HG02884 (cell line): ENCODE measurements around the gene MTMR8.
"Not testable (repeated sequence)": the region's sequence is repeated elsewhere in the genome, so short reads cannot be mapped to it uniquely, and the experiment has no call there.

Experiments used
- ATAC-seq: cut with Tn5 transposase; IDR thresholded peaks from one replicate; pipeline ENCODE4 v1.9.1; 2021; ENCODE audit warnings: mild to moderate bottlenecking, moderate library complexity; ENCODE audit not compliant: unreplicated experiment

Gene MTMR8

DNA sequence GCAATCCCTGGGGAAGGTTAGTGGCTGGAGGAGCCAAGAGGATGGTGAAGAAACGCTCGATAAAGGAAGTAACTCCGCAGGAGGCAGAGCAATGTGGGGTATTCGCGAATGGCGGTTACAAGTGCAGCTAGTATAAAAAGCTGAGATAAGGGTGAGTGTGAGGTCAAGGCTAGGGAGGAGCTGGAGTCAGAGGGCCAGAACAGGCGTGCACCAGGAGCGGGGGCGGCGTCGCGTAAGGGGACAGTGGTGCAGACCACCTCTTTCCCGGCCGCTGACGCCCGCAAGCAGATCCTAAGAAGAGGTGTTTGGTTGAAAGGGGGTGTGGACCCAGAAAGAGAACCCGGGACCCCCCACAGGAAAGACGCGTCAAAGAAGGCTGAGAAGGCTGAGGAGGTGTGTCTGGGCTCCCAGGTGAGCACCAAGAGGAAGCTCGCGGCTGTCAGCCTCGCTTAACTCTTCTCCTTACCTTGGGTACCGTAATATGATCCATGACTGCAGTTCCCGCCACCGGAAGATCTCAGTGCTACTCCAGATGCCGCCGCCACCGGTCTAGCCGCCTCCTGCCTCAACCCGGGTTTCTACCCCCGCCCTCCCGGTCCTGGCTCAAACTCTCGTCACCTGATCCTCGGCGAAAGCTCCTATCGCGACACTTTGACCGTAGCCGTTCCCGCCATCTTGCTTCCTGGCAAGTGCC lies at the start of gene MTMR8:
Gene MTMR8, minus strand, starts transcription at position 579 of the 694 bp plus-strand sequence. Its CDS starts 89 bp downstream, at position 490.
- ATAC-seq: peak; percentile 95

DNA sequence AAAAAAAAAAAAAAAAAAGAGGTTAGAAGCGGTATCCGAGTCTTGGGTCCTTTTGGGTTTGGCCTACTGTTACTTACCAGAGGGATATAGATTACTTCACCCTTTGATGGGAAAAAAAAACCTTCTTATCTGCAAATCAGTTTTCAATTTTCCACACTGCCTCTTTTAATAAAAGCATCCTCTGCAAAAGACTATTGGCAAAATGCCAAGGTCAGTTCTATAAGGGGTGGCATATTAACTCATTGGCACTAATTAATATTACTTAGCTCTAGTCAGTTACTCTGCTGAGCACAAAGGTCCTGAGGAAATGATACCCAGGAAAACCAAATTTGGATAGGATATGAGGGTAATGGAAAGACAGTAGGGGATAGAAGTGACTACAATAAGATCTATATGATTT lies 44.3 kb upstream of the MTMR8 start:
- no peak for ATAC-seq

DNA sequence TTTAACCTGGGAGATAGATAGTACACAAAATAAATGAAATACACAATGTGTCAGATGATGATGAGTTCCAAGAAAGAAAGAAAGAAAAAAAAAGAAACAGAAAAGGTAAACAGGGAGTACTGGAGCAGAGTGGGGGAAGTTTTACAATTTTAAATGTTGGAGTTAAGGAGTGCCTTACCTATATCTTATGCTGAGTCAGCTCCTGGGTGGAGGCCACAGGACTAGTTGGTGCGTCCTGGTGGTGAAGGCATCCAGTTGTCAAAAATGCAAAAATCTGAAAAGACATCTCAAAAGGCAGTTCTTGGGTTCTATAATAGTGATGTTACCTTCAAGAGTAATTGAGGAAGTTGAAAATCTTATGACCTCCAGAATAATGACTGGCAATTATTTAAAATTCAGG lies 42.4 kb upstream of the MTMR8 start:
- no peak for ATAC-seq

DNA sequence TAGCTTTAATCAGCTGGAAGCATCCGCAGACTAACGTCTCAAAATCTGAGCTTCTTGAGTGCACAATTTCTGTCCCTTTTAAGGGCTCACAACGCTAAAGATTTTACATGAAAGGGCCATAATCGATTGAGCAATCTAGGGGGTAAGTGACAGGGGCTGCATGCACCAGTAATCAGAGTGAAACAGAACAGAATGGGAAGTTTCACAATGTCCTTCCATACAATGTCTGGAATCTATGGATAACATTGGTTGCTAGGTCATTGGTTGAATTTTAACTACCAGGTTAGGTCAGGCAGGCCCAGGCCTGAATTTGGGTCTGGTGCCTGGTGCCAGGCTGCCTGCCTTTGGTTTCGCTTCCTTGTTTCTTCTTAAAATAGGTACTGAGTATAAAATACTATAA lies 42.0 kb upstream of the MTMR8 start:
- ATAC-seq: no peak

DNA sequence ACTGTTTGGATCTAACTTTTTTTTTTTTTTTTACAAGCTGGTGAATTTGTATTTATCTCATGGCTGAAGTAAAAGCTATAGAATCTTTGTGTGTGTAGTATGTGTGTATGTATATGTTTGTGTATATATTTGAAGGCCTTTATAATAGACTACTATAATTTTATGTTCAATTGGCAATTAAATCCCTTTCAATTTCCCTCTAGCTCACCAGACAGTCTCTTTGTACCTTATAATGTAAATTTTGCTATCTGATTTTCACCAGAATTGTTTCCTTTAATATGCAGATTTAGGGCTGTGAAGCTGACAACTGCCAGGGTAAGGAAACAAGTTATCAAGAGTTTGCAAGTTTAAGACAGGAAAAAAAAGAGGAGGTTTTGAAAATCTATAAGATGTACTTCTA lies 33.1 kb upstream of the MTMR8 start:
- no peak for ATAC-seq

DNA sequence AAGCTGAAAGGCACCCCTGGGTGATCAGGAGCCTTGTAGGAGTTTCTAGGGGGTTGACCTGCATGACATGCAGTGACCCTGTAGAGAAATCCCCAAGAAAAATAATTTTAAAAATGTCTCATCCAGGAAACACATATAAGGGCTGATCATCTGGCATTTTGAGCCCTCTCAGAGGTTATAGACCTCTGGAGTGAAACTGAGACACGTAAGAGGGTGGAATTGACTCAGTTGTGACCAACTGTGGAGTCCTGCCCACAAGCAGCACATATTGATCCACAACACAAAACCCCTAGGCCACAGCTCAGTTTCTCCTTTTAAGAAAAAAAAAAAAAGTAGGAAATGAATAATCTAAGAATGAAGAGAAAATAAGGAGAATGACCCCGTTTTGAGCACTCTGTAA lies 32.5 kb upstream of the MTMR8 start:
- ATAC-seq: peak; percentile 98

DNA sequence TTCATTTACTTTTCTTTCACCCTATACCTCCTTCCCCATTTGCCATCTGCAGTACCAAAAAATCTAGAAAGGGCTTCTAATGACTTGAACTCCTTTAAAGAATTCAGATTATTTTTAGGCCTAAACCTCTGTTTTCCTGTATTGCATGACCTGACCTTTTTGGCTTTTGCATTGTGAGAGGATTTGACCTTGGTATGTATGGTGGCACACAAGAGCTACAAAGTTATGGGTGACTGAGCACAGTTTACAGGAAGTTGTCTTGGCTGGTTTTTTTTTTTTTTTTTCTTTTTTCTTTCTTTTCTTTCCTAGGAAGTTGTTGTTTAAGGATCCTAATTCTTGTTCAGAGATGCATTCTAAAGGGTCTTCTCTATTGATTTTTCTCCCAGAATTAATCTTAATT lies 32.0 kb upstream of the MTMR8 start:
- ATAC-seq: no peak

DNA sequence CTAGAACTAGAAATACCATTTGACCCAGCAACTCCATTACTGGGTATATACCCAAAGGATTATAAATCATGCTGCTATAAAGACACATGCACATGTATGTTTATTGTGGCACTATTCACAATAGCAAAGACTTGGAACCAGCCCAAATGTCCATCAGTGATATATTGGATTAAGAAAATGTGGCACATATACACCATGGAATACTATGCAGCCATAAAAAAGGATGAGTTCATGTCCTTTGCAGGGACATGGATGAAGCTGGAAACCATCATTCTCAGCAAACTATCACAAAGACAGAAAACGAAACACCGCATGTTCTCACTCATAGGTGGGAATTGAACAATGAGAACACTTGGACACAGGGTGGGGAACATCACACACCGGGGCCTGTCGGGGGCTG lies 14.5 kb upstream of the MTMR8 start:
- ATAC-seq: not testable (repeated sequence)

DNA sequence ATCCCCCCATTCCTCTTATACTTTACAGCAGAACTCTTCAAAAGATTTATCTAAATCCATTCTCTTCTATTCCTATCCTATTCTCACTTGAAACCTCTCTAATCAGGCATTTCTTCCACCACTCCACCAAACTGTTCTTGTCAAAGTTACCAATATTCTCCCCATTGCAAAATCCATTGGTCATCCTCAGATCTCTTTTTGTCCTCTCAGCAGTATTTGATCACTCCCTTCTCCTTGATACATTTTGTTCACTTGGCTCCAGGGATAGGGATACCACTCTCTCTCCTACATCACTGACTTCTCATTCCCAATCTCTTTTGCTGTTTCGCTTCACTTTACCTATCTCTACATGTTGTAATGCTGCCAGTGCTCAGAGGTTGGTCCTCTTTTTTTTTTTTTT lies 2.8 kb upstream of the MTMR8 start:
- no peak for ATAC-seq

DNA sequence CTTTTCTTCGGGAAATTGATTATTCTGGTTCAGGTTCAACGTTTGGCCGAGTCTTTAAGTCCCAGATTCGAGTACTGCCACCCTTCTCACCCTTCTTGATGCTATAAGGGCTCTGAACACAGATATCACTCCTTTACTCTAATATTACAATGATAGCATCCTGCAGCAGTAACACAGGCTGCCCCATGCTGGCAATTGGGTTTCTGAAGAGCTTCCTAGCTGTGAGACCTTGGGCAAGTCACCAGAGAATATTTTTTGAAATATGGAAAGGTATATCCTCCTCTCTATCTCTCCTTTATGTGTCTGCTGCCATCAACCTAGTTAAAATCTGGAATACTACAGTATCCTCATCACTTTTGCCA lies 297 bp upstream of the MTMR8 start:
- ATAC-seq: peak; percentile 22

DNA sequence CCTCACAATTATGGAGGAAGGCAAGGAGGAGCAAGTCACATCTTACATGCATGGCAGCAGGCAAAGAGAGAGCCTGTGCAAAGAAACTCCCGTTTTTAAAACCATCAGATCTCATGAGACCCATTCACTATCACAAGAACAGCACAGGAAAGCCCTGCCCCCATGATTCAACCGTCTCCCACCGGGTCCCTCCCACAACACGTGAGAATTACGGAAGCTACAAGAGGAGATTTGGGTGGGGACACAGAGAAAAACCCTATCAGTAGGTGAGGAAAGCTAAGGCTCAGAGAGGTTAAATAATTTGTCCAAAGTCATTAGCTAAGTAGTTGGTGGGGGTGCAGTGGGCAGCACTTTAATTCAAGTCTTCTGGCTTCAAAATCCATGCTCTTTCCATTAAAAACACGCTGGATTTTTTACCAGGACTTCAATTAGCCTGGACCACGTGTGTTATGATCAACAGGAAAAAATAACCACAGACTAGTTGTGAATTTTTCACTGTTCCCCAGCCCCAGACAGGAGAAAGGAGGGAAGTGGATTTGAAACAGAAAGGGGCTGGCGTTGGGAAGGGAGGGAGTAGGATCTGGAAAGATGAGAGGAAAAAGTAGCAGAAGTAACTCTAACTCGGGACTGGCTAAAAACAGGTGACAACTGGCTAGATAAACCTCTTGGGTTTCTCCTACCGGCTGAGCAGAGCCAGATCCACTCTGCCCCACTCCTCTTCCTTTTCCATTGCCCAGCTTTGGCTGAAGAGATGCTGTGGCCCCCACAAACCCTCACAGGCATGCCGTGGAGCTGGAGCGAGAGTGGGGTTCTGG lies 986 bp downstream of the MTMR8 start:
- peak; percentile 18 for ATAC-seq

DNA sequence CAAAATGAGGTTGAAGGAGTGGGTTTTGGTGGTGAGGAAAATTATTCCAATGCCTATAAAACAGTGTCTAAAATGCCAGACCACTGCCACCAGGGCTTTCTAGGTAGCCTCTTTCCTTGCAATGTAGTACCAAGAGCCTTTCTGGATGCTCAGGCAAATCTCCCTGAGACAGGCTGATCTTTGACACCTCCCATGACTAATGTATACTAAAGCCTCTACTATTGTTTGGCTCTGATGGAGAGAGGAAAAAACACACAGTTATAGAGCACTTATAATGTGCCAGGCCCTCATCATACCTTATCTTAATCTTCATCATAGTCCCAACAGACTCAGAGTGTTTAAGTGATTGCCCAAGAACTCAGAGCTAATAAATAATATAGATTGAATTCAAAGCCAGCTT lies 5.8 kb downstream of the MTMR8 start:
- ATAC-seq: no peak

DNA sequence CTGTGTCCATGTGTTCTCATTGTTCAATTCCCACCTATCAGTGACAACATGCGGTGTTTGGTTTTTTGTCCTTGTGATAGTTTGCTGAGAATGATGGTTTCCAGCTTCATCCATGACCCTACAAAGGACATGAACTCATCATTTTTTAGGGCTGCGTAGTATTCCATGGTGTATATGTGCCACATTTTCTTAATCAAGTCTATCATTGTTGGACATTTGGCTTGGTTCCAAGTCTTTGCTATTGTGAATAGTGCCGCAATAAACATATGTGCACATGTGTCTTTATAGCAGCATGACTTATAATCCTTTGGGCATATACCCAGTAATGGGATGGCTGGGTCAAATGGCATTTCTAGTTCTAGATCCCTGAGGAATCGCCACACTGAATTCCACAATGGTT lies 14.5 kb downstream of the MTMR8 start:
- ATAC-seq: not testable (repeated sequence)

DNA sequence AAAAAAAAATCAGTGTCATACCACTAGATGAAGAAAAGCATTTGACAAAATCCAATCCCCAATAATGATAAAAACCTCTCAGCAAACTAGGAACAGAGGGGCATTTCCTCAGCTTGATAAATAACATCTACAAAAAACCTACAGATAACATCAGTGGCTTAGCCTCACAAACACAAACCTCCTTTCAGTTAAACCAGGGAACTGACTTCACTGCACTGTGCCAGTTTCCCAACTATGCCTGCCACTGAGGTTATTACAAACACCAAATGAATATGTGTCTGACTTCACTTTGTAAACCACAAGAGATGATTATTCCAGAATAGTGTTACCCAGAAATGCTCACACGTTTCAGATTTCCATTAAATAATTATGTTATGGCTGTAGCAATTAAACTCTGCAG lies 15.3 kb downstream of the MTMR8 start:
- ATAC-seq: no peak

DNA sequence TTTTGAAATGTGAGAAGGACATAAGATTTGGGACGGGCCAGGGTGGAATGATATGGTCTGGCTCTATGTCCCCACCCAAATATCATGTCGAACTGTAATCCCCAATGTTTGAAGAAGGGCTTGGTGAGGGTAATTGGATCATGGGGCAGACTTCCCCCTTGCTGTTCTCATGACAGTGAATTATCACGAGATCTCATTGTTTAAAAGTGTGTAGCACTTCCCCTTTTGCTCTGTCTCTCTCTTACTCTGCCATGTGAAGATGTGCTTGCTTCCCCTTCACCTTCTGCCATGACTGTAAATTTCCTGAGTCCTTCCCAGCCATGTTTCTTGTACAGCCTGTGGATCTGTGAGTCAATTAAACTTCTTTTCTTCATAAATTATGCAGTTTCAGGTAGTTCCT lies 17.5 kb downstream of the MTMR8 start:
- no peak for ATAC-seq

DNA sequence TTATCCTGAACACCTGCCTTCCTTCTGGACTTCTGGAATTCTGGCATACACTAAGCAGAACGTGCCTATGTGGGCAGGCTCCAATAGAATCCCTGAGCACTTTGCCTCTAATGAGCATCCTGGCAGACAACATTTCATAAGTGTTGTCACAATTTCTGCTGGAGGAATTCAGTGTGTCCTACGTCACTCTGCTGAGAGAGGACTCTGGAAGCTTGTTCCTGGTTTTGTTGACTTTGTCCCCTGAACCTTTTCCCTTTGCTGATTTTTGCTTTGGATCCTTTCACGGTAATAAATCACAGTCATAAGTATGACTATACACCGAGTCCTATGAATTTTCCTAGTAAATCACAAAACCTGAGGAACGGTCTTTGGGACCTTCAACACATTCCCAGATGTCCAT lies 43.2 kb downstream of the MTMR8 start:
- ATAC-seq: no peak

DNA sequence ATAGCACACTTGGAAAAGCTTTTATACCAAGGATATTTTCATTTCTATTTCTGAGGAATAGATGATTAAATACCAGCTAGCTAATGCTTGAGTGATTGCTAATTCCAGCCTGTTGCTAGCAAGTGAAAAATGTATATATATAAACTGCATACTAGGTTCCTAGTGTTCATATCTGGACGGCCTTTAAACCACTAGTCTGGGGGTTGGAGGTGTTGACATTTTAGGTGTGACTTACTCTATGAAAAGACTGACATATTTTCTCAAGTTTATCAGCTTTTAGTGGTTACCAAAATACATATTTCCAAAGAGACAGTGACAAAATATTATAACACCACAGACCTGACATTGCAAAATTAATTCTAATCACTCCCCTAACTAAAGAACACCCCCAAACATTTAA lies 44.7 kb downstream of the MTMR8 start:
- no peak for ATAC-seq

DNA sequence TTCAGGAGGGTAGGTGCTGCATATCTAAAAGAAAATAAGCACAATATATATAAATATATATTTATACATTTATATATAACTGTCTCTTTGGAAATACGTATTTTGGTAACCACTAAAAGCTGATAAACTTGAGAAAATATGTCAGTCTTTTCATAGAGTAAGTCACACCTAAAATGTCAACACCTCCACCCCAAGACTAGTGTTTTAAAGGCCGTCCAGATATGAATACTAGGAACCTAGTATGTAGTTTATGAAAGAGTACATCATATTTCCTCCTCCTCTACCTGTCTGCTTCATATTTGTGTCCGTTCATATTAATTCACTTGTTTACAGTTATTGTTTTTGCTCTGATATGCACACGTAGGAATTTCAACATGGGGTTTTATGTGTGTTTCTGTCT lies 45.2 kb downstream of the MTMR8 start:
- no peak for ATAC-seq

DNA sequence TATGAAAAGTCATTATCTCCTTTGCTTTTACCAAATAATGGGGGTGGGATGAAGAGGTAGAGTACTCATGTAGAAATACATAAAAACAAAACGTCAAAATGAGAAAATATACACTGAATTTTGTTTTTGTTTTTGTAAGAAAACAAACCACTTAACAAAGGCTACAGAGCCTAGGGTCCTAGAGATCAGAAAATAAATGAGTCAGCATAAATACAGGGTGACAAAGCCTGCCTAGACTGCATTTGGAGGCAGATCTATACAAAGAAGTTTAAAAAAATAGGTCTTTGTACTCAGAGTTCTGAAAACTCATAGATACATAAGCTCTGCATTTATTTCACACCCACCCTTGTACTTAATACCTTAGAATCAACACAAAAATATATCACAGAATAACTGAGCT lies 52.4 kb downstream of the MTMR8 start:
- no peak for ATAC-seq

DNA sequence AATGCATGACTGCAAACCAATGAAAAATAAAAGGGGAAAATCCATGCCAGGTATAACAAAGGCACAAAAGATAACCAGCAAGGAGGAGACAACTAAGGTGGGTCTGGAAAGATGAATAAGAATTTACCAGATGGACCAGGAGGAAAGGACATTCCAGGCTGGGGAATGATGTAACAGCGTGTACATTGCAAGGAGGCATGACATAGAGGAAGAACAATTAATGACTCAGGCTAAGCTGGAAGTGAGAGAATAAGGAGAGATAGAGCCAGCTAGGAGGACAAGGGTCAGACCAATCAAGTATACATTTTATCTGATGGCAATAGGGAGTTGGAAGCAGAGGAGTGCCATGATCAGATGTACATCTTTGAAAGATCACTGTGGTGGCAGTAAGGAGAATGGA lies 57.0 kb downstream of the MTMR8 start:
- no peak for ATAC-seq

DNA sequence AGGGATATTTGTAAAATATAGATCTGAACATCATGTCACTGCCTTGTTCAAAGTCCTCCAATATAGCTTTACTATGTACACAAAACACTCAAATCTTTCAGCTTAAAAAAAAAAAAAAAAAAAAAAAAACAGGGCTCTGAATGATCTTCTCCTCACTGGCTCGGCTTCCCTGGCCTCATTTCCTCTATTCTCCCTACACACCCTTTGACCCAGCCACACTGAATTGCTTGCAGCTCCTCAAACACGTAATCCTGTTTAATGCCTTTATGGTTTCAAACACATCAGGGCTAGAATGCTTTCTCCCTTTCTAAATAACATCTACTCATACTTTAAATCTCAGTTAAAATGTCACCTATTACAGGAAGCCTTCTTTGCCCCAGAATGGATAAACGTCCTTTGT lies 60.8 kb downstream of the MTMR8 start:
- ATAC-seq: no peak

DNA sequence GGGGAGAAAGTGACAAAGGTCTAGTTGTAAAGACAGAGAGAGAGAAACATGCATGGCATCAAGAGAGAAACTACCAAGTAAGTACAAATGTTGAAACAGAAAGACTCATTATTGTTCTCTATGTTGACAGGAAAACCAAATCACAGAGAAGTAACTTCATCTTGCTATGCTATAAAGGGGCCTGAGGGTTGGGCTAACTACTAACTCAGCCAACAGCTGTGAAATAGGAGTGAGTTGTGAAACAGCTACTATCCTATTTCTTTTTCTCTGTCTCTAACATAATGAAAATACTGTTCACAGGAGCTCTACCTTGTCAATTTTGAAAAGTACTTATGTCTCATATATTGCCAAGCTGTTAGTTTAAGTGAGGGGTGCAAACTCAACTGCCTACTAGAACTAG lies 65.0 kb downstream of the MTMR8 start:
- no peak for ATAC-seq

DNA sequence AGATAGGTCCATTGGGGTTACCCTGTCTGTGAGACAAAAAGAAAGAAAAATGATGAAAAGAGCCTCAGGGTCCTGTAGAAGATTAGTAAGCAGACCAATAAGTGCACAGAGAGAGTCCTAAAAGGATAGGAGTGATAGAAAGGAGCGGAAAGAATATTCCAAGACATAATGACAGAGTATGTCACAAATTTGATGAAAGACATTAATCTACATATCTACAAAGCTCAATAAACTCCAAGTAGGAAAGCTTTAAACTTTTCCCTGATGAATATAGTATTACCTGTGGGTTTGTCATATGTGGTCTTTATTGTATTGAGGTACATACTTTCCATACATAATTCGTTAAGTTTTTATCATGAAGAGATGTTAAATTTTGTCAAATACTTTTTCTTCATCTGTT lies 73.7 kb downstream of the MTMR8 start:
- ATAC-seq: no peak
